HG03060 (cell line): ENCODE results near the gene C3AR1.

Experiments used
- ATAC-seq: cut with Tn5 transposase; IDR thresholded peaks from one replicate; pipeline ENCODE4 v1.9.1; 2021; ENCODE audit warnings: low read depth, moderate number of reproducible peaks; ENCODE audit not compliant: unreplicated experiment

Gene C3AR1

DNA sequence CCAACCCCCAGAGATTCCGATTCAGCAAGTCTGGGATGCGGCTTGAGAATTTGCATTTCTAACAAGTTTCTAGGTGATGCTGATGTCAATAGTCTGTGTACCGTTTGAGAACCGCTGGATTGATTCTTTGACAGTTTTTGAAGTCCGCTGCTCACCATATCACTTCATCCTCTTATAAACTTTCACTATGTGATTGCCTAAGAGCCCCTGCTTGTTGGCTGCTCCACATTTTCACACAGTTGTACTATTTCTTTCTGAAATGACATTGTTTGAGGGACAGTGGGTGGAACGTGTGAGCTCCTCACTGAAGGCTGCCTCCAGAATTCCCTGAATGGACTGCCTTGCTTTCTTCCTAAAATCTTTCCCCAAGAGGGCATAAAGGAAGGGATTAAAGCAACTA lies 7.7 kb downstream of the C3AR1 start:
- ATAC-seq = no peak

DNA sequence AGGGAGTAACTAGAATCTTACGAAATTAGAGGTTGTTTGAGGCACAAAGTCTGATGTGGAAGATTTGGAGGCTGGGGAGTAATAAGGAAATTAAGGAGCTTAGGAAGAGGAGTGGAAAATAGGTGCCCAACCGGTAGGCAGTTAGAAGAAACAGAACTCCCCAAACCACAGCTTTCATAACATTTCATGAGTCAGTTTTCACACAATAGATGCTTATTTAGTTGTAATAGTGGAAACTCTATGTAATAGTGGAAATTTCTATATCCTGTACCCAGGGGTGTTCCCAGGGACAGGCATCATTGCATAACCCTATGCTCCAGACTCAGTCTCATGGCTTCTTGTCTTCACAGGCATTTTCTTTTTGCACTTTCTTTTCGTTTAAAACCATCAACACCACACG lies 8.3 kb downstream of the C3AR1 start:
- ATAC-seq = no peak

DNA sequence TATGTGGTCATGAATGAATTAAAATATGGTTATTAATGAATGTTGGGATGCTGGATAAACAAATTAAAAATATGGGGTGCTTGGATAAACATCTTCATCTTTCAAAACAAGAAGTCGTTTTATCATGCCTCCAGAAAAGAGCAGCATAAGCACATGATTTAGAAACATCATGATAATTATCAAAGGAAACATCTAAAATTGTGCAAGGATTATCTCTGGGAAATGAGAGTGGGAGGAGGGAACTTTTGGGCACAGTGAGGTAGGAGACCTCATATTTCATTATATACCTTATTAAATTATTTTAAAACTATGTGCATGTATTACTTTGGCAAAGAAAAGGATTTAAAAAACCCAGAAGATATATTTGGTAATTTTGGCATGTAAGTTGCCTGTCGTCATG lies 8.9 kb downstream of the C3AR1 start:
- no peak for ATAC-seq

DNA sequence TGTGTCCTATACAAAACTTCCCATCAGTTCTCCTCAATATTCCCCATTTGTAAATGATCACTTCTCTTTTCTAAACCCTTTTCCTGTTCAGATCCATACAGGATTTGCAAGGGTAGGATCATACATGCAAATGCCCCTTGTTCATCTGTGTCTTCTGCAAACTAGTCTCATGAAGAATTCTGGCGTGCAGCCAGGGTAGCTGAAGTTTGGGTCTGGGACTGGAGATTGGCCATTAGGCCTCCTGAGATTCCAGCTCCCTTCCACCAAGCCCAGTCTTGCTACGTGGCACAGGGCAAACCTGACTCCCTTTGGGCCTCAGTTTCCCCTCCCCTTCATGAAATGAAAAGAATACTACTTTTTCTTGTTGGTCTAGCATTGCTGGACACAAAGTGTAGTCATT lies 11.3 kb downstream of the C3AR1 start:
- no peak for ATAC-seq

DNA sequence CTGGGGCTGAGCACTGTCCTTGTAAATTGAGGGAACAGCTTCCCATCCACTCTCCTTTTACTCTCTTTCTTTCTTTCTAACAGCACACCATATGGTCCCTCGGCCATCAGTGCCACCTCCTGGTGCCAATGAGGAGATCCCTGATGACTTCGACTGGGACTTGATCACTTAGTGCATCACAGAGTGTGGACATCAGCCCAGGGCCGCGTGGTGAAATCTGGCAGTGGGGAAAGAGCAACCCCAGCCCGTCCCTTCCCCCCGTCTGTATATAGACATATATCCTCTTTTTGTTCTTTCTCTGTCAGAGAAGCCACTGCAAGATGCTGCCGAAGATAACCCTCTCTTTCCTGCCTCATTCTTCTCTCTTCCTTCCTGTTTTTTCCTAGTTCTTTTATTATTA lies 13.5 kb downstream of the C3AR1 start:
- ATAC-seq = no peak

DNA sequence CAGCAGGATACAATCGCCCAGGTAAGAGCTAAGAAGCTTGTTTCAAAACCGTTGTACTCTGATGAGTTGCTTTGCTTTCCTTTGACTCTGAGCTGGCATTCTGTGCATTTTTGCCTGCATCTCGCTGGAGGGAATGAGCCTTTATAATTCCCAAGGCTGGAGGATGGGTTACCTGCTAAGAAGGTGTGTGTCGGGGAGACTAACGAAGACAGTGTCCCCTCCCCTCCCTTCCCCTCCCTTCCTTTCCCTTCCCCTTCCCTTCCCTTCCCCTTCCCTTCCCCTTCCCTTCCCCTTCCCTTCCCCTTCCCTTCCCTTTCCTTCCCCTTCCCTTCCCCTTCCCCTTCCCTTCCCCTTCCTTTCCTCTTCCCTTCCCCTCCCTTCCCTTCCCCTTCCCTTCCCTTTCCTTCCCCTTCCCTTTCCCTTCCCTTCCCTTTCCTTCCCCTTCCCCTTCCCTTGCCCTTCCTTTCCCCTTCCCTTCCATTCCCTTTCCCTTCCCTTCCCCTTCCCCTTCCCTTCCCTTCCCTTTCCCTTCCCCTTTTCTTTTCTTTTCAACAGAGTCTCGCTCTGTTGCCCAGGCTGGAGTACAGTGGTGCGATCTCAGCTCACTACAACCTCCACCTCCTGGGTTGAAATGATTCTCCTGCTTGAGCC lies 15.4 kb downstream of the C3AR1 start:
- no peak for ATAC-seq

DNA sequence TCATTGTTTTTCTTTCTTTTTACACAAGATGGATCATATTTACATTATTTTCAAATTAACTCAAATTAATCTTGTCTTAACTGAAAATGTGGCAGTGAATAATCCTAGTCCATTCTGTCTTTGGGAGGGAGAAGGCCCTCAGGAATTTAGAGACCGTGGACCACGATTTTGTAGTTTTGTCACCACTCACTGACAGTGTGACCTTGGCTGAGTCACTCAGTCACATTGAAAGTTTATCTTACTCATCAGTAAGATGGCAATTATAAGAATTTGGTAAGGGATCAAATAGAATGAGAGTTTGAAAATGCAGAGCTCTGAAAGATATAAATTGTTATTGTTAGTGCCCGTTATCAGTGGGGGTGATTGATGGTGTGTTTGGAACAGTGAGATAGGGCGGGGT lies 17.3 kb downstream of the C3AR1 start:
- ATAC-seq = no peak

DNA sequence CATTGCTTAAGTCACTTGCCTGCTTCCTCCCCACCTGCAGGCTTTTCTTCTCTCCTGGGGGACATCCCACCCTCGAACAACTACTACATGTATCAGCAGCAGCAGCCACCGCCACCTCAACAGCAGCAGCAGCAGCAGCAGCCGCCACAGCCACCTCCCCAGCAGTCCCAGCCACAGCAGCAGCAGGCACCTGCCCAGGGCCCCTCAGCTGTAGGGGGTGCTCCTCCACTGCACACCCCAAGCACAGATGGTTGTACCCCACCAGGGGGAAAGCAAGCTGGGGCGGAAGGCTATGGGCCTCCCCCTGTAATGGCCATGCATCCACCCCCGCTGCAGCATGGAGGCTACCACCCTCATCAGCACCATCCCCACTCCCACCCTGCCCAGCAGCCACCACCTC lies 18.3 kb downstream of the C3AR1 start:
- ATAC-seq = no peak

DNA sequence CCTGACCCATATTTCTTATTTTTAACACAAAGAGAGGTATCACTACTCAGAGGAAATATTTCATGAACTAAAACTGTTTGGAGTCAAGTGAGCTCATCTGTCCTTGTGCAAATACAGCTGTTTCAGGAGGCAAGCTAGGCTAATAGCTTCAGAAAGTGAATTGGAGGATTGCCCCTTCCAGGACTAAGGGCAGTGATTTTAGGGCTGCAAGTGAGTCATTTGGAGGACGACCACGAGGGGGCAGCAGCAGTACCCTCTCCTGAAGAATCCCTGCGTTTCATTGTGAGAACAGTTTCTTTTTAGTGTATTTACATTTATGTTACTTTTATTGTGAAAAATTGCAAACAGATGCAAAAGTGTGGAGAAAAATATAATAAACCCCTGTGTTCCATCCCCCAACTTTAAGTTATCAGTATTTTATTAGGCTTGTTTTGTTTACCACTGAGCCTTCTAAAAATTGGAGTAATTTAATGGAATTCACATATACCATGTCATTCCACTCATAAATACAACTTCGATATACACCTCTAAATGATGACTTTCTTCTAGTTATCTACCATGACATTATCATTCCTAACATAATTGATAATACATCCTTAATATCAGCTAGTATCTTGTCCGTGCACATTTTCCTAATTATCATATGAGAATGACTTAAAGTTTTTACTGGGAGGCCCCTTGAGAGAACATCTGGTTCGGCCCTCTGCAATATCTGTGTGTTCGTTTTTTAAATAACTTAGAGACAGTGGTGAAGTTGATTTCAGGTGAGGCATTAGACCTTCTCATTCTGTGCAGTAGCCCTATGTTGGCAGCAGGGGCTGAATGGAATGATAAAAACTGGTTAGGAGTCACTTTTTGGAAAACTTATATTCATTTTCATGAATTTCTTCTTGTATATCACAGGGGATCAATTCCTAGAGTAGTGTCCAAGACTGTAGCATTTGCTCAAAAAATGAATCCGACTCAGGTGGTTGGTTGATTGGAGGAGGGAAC lies 19.9 kb downstream of the C3AR1 start:
- ATAC-seq = no peak

DNA sequence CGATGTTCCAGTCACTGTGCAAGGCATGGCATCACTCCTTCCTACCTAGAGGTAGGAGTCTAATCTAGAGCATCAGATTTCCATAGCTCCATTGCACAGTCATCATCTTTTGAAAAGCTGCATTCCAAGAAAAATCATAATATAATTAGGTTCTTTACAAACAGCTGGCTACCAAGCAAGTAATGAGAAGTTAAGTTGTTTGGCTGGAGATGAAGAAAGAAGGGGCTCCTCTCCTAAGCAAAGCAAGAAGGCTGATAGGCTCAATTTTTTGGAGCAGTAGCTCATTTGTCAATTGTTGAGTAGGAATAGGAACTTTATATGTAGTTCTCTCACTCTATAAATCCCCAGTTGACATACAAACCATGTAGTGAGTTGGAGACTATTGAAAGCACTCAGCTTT lies 25.4 kb downstream of the C3AR1 start:
- ATAC-seq = no peak

DNA sequence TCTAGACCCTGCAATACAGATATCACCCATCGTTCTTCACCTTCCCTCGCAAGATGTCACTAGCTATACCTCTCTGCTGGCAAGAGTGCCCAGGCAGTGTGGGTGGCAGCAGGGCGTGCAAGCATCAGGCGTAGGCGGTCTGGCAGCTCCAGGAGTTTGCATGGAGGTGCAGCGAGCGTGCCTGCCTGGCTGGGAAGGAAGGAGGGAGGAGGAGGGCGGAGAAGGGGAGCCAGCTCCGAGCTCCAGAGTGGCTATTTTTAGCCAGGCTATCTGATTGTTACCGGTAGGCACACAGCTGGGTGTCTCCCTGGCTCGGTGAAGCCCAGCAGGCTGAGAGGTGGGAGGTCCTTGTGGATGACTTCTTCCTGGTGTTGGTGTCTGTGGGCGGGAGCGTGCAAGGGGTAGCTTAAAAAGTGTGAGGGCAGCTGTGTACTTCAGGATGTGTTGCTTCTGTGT lies 27.5 kb downstream of the C3AR1 start:
- no peak for ATAC-seq

DNA sequence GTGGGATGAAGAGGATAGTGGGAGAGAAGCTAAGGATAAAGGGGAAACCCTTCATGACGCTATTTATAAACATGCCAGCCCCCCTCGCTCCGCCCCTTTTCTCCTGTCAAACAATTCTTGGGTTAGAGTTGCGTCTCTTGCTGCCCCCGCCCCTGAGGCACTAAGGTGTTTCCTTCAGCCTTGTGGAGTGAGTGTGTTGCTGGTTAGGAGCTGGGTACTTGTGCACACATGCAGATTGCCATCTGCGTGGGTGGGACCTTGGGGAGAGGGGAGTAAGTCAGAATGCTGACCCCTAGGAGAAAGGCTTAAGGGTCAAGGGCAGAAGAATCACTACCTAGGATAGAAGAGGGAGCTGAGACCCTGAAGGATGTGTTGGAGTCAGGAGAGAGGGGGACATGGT lies 28.2 kb downstream of the C3AR1 start:
- ATAC-seq = no peak

DNA sequence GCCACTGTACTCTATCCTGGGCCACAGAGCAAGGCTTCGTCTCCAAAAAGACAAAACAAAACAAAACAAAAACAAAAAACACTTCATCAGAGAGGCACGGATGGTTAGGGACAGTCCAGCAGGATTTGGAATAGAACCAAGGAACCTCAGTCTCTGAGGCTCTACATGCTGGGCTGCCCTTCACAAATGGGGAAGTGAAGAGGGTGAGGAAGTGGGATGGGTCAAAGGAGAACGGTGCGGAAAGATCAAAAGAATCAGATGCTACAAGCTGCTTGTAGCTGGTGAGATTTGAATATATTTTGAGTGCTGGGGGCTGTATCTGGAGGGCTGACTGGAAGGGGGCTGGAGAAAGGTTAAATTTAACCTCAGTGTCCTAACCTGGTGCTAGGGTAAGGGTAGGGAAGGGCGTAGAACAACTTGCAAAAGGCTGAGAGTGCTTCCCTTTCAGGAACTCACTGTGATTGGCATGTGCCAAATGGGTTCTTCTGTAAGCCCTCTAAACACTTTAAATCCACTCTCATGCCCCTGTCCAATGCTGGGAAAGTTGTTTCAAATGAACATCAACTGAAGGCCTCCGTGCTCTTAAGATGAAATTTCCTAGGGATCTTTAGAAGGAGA lies 29.0 kb downstream of the C3AR1 start:
- ATAC-seq = no peak

DNA sequence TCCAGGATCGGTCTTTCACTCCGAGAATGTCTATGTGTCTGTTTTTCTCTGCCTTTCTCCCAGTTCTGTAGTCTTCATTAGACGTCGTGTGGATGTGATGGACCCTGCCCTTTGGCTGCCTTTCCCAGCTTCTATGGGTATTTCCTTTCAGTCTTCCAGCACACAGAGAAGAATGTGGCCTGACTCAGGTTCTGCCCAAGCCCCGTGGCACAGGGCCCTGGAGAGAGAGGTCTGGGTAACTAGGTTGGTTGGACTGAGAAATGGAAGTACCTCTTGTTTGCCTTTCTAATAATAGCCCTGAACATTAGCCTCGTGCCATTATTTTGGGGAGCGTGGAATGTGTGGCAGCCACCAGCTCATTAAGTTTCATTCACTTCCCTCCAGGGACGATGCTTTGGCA lies 29.8 kb downstream of the C3AR1 start:
- ATAC-seq = no peak

DNA sequence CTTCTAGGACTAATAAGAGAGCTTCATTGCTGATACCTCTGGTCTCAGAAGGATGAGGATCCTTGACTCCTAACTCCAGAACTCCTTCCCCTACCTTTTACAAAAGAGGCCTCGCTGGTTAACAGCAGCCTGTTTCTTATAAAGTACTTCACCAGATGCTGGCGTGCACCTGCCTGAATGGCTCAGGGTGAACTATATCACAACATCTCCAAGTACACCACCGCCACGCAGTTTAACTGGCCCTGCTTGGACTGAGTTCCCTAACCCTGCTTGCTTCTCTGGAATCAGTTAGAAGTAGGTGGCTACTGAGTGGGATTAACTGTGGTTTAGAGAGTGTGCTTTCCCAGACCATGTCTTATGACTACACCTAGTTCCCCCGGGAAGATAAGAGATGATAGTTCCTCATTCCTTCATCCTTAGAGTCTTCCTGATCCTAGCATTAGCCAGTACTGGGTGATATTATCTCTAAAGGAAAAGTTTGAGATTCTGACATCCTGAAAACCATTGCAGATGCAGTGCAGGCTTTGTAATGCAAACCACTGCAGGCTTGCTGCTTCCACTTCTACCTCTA lies 30.6 kb downstream of the C3AR1 start:
- ATAC-seq = no peak

DNA sequence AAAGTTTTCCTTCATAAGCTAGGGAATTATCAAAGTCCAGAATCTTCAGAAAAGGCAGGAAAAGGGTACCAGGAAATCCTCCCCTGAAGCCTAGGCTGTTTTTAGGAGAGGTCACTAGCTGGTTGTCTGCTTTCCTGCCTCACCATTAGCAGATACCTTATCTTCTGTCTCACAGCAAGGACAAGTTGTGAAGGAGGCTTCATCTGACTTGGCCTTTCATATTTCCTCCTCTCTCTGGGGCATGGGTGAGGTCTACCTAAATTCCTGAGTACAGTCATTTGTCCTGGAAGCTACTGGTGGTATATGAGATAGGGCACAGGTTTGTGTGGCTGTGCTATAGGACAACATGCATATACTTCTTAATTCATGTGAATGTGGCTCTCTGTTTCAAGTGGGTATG lies 31.4 kb downstream of the C3AR1 start:
- ATAC-seq = no peak

DNA sequence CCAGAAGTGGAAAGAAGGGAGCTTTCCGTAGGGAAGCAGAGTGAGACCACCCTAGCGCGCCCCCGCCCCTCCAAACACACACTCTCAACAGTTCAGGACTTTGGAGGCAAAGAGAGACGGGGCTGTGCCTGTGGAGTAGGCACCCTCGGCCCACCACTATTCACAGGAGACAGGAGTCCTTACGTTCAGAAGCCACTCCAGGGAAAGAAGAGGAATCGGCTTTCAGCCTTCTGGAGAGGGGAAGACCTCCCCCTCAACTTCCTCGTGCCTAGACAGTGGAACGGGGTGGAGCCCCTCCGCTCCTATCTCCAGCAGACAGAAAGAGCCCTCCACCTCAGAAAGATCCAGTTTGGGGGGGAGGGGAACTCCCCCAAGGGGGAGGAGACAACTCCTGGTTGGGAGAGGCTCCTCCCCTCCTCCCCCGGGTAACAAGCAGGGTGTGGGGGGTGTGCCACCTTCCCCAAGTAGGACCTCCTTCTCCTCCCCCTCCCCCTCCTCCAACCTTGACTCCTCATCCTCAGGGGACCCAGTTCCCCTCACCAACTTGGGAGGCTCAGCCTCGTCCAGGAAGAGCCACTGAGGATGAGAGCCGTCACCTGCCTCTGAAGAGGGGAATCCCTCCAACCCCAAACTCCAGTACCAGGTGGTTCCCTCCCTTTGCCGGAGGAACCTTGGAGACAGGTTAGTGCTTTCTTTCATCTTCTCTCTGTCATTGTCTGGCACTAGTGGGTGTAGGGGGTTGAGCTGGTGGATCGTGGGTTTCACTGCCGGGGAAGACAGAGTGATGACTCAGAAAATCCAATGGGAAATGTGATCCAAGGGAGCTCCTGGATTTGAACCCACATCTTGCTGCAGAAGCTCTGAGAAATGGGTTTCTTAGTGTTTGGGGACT lies 32.8 kb downstream of the C3AR1 start:
- no peak for ATAC-seq

DNA sequence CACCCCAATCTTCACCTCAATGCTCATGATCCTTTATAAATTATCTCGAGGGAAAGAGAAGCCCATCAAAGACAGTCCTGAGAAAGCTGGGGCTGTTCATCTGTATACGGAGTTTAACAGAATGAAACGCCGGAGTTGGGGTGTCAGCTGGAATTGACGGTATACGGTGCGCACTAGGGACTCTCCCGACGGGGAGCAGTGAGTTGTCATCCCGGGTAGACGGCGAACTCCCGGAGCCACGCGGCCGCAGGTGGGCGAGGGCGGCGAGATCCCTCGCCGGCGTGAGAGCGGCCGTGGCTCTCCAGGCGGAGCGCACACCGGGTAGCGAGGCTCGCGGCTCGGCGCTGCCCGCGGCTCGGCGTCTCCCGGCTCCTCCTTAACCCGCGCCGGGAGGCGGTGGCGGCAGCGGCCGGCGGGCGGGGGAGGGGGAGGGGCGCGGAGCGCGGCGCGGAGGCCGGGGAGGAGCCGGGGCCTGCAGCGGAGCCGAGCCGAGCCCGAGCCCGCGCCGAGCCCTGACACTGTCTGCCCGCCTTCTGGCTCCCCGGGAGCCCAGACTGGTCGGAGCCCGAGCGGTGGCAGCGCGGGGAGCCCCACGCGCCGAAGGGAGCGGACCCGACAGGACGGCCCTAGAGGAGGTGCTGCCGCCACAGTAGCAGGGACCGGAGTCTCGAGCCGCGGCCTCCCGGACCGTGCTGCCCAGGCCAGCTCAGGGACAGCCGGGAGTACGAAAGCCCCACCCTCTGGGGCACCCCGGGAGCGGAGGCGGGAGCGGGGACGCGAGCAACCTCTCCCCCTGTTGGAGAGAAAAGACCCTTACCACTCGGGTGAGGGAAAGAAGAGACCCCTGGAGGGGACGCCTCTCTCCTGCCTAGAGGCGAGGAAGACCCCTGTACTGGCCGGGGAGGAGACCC lies 33.7 kb downstream of the C3AR1 start, which contains the start of gene FOXJ2:
FOXJ2 (plus strand) TSS at position 475 of the 911 bp plus-strand sequence. CDS start 7,117 bp downstream, outside the sequence.
- no peak for ATAC-seq

DNA sequence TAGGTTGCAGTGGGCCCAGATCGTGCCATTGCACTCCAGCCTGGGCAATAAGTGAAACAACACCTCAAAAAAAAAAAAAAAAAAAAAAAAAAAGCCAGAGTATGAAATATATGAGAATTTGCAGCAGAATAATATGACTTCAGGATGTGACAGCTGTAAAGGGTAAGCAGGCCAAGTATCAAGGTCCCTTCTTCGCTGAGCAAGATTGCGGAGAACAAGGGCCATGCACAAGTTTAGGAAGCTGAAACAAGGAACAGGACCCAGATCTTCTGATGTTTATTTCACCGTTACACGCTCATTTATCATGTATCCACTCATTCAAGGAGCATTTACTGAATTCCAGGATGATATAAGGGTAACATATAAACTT lies 34.3 kb downstream of the C3AR1 start:
- ATAC-seq = no peak
